H1 (cell line): Measurements from ENCODE around the gene RCAN2. TPM values are rescaled to one million over a fixed set of nuclear protein-coding genes. Genes with fewer than 3 reads are reported as not detected.

Experiments
- CTCF ChIA-PET: fragments of 300-600 bp; sonication (Branson Sonifier 250); formaldehyde crosslinking; loops from one replicate; lab custom pipeline; 2021; ENCODE audit not compliant: partially characterized antibody; lab: Charles Lee
- POLR2A ChIA-PET: fragments of 300-600 bp; sonication (Branson Sonifier 250); formaldehyde crosslinking; loops from one replicate; lab custom pipeline; 2021; ENCODE audit warnings: inconsistent platforms; ENCODE audit not compliant: partially characterized antibody; lab: Charles Lee
- DNase-seq, 2 experiments: peaks; one replicate each; pipeline versions ENCODE4 v3.0.0 to v3.0.0-alpha.2; 2010 to 2022; ENCODE audit warnings: low spot score in 2 of 2, low read depth in 1 of 2, mixed read lengths in 1 of 2
- FAIRE-seq: peaks from 2 replicates; lab custom pipeline; 2011; peaks lifted over from hg19 to GRCh38; lab: Jason Lieb, UNC
- H2AFZ ChIP-seq: 2 replicates; pipeline ENCODE4 v1.8.1; 2012; ENCODE audit warnings: low read length, inconsistent platforms
- H2AK5ac ChIP-seq: 2 replicates; pipeline ENCODE4 v1.6.1; 2013; ENCODE audit warnings: low read depth, low read length
- H2BK120ac ChIP-seq: replicated peaks from 2 replicates; pipeline ENCODE3; 2013; ENCODE audit warnings: low read depth, low read length, inconsistent platforms
- H2BK12ac ChIP-seq: 2 replicates; pipeline ENCODE4 v1.6.1; 2013; ENCODE audit warnings: low read depth, low read length
- H2BK15ac ChIP-seq: 2 replicates; pipeline ENCODE4 v1.6.1; 2013; ENCODE audit warnings: low read length
- H2BK20ac ChIP-seq: 2 replicates; pipeline ENCODE4 v1.6.1; 2013; ENCODE audit warnings: low read length
- H2BK5ac ChIP-seq: 2 replicates; pipeline ENCODE4 v1.6.1; 2013; ENCODE audit warnings: low read depth, low read length
- H3K14ac ChIP-seq: 2 replicates; pipeline ENCODE4 v1.6.1; 2013; ENCODE audit warnings: inconsistent platforms; ENCODE audit not compliant: insufficient read length
- H3K18ac ChIP-seq: 2 replicates; pipeline ENCODE4 v1.6.1; 2013; ENCODE audit warnings: low read length; ENCODE audit errors: extremely low read depth
- H3K23ac ChIP-seq: 2 replicates; pipeline ENCODE4 v1.6.1; 2013; ENCODE audit warnings: inconsistent platforms; ENCODE audit not compliant: insufficient read length
- H3K23me2 ChIP-seq: 2 replicates; pipeline ENCODE4 v1.6.1; 2013; ENCODE audit warnings: low read depth, low read length
- H3K27ac ChIP-seq: 2 replicates; pipeline ENCODE4 v1.6.1; 2011; ENCODE audit warnings: low read depth, low read length, inconsistent platforms
- H3K27me3 ChIP-seq, 4 experiments: replicated peaks in 1 of 4; 1 replicate in 1 of 4; 2 replicates in 3 of 4; pipeline versions ENCODE4 v1.6.1 to v1.8.1; 2011 to 2013; ENCODE audit warnings: low read length in 3 of 4, mild to moderate bottlenecking in 3 of 4, inconsistent platforms in 2 of 4, mixed read lengths in 2 of 4, moderate library complexity in 1 of 4; ENCODE audit not compliant: control insufficient read depth in 3 of 4, insufficient read depth in 3 of 4; ENCODE audit errors: extremely low read depth in 1 of 4
- H3K36me3 ChIP-seq, 4 experiments: 2 replicates each; pipeline versions ENCODE4 v1.6.1 to v1.8.1; 2011 to 2013; ENCODE audit warnings: mild to moderate bottlenecking in 4 of 4, low read length in 3 of 4, moderate library complexity in 2 of 4, control low read depth in 1 of 4, inconsistent platforms in 1 of 4; ENCODE audit not compliant: insufficient read depth in 4 of 4, control insufficient read depth in 2 of 4
- H3K4ac ChIP-seq: replicated peaks from 2 replicates; pipeline ENCODE3; 2013; ENCODE audit warnings: low read length, low read depth, mixed read lengths, inconsistent platforms; ENCODE audit not compliant: insufficient read length
- H3K4me1 ChIP-seq, 4 experiments: replicated peaks in 1 of 4; 1 replicate in 1 of 4; 2 replicates in 3 of 4; pipeline versions ENCODE4 v1.6.1 to v1.8.1; 2011 to 2013; ENCODE audit warnings: low read length in 3 of 4, inconsistent platforms in 2 of 4, mixed read lengths in 1 of 4; ENCODE audit not compliant: insufficient read depth in 4 of 4, control insufficient read depth in 3 of 4
- H3K4me2 ChIP-seq, 2 experiments: 2 replicates each; pipeline versions ENCODE4 v1.6.1 to v1.8.1; 2011 to 2013; ENCODE audit warnings: low read depth in 2 of 2, low read length in 2 of 2, control low read depth in 1 of 2, inconsistent platforms in 1 of 2, mild to moderate bottlenecking in 1 of 2; ENCODE audit not compliant: insufficient read depth in 1 of 2
- H3K4me3 ChIP-seq, 4 experiments: fragments of 200-600, 300-600 bp in 1 of 4; sonication (generic), shearing (Covaris generic), sonication (Bioruptor Twin) in 1 of 4; 2 replicates each; pipeline versions ENCODE4 v1.5.1 to v1.8.1; 2011 to 2016; ENCODE audit warnings: low read length in 4 of 4, low read depth in 3 of 4, control low read depth in 2 of 4, inconsistent platforms in 2 of 4, mild to moderate bottlenecking in 2 of 4, mixed read lengths in 1 of 4, moderate library complexity in 1 of 4; ENCODE audit not compliant: insufficient read depth in 2 of 4; ENCODE audit errors: extremely low read depth in 1 of 4
- H3K56ac ChIP-seq: replicated peaks from 2 replicates; pipeline ENCODE3; 2013; ENCODE audit warnings: low read depth, mild to moderate bottlenecking, mixed read lengths, low read length, inconsistent platforms; ENCODE audit not compliant: insufficient read length
- H3K79me1 ChIP-seq: 2 replicates; pipeline ENCODE4 v1.6.1; 2013; ENCODE audit warnings: low read depth, low read length, control low read depth
- H3K79me2 ChIP-seq, 2 experiments: 2 replicates each; pipeline versions ENCODE4 v1.6.1 to v1.8.1; 2012 to 2013; ENCODE audit warnings: low read length in 2 of 2, mild to moderate bottlenecking in 2 of 2, inconsistent platforms in 1 of 2; ENCODE audit not compliant: insufficient read depth in 2 of 2, control insufficient read depth in 1 of 2
- H3K9ac ChIP-seq, 4 experiments: replicated peaks in 1 of 4; 1 replicate in 1 of 4; 2 replicates in 3 of 4; pipeline versions ENCODE4 v1.6.1 to v1.8.1; 2011 to 2013; ENCODE audit warnings: low read depth in 3 of 4, low read length in 3 of 4, control low read depth in 2 of 4, mild to moderate bottlenecking in 2 of 4, moderate library complexity in 2 of 4, inconsistent platforms in 1 of 4; ENCODE audit errors: extremely low read depth in 1 of 4
- H3K9me3 ChIP-seq, 2 experiments: 2 replicates each; pipeline versions ENCODE4 v1.6.1 to v1.8.1; 2012 to 2013; ENCODE audit warnings: mild to moderate bottlenecking in 2 of 2, moderate library complexity in 2 of 2, control low read depth in 1 of 2, inconsistent platforms in 1 of 2, low read depth in 1 of 2, low read length in 1 of 2, mixed read lengths in 1 of 2; ENCODE audit not compliant: insufficient read depth in 2 of 2
- H4K20me1 ChIP-seq, 2 experiments: replicated peaks in 1 of 2; 2 replicates each; pipeline versions ENCODE3 to v1.8.1; 2011 to 2013; ENCODE audit warnings: inconsistent platforms in 2 of 2, low read length in 2 of 2, mild to moderate bottlenecking in 1 of 2; ENCODE audit not compliant: insufficient read depth in 2 of 2, control insufficient read depth in 1 of 2
- H4K5ac ChIP-seq: 2 replicates; pipeline ENCODE4 v1.6.1; 2013; ENCODE audit warnings: low read length, low read depth, mixed read lengths, inconsistent platforms; ENCODE audit not compliant: insufficient read length
- H4K8ac ChIP-seq: 2 replicates; pipeline ENCODE4 v1.8.0; 2013; ENCODE audit warnings: mild to moderate bottlenecking, moderate library complexity, low read length, inconsistent platforms; ENCODE audit not compliant: insufficient read depth; ENCODE audit errors: extremely low read depth
- H4K91ac ChIP-seq: replicated peaks from 2 replicates; pipeline ENCODE3; 2013; ENCODE audit warnings: low read length, mixed read lengths, inconsistent platforms; ENCODE audit not compliant: insufficient read length
- CHD1 ChIP-seq: IDR thresholded peaks from 2 replicates; pipeline ENCODE4 v1.6.1; 2012; ENCODE audit warnings: low read depth, low read length, improper control_type of control experiment
- CTCF ChIP-seq, 3 experiments: IDR thresholded peaks; 1 replicate in 2 of 3; 2 replicates in 1 of 3; pipeline versions ENCODE4 v1.5.1 to v1.6.1; 2011; ENCODE audit warnings: low read length in 3 of 3, mild to moderate bottlenecking in 3 of 3, inconsistent platforms in 2 of 3, low read depth in 1 of 3, moderate library complexity in 1 of 3; ENCODE audit not compliant: insufficient read depth in 1 of 3; ENCODE audit errors: control extremely low read depth in 1 of 3
- JUN ChIP-seq: IDR thresholded peaks from 2 replicates; pipeline ENCODE4 v1.6.1; 2011; ENCODE audit warnings: low read depth, mild to moderate bottlenecking, improper control_type of control experiment, low read length
- RBBP5 ChIP-seq: IDR thresholded peaks from 2 replicates; pipeline ENCODE4 v1.7.1; 2012; ENCODE audit warnings: low read depth, mild to moderate bottlenecking, inconsistent platforms, low read length, moderate library complexity, borderline replicate concordance
- RFX5 ChIP-seq: IDR thresholded peaks from 2 replicates; pipeline ENCODE4 v1.6.1; 2011; ENCODE audit warnings: low read depth, low read length, improper control_type of control experiment, borderline replicate concordance
- SP4 ChIP-seq: IDR thresholded peaks from 2 replicates; pipeline ENCODE4 v1.6.1; 2012; ENCODE audit warnings: low read length, inconsistent platforms
- TAF1 ChIP-seq: IDR thresholded peaks from 2 replicates; pipeline ENCODE4 v1.6.1; 2011; ENCODE audit warnings: mild to moderate bottlenecking, low read depth, low read length
- ZNF274 ChIP-seq: IDR thresholded peaks from 2 replicates; pipeline ENCODE4 v1.7.0; 2012; ENCODE audit warnings: low read length, borderline replicate concordance; ENCODE audit errors: extremely low read depth
- WGBS, 2 experiments: shearing (Covaris generic) in 1 of 2; methylation state at CpG; one replicate each; pipeline versions ENCODE4 v1.1.6 to v1.1.7; 2013 to 2015; ENCODE audit warnings: low lambda C conversion rate in 2 of 2, mixed read lengths in 2 of 2, inconsistent platforms in 1 of 2, low coverage in 1 of 2, missing lambda C conversion rate in 1 of 2; ENCODE audit not compliant: insufficient replicate concordance in 2 of 2, insufficient coverage in 1 of 2, insufficient read length in 1 of 2; ENCODE audit errors: extremely low coverage in 1 of 2, missing lambda C conversion rate in 1 of 2; 5-methylcytosine and 5-hydroxymethylcytosine counted together
- polyA plus RNA-seq, 7 experiments: library from polyadenylated mRNA; depleted of rRNA in 3 of 7; stranded (reverse) in 5 of 7; unstranded in 2 of 7; fragments of >200 nt in 5 of 7; fragments of 200-250 nt in 2 of 7; gene quantifications; 1 replicate in 5 of 7; 2 replicates in 1 of 7; 4 replicates in 1 of 7; pipeline versions ENCODE4 v1.2.1 to v1.2.3, GENCODE V29; 2011 to 2013; ENCODE audit warnings: missing spikeins in 2 of 7, mixed read lengths in 2 of 7
- total RNA-seq: library from RNA; stranded (reverse); fragmentation: NEBNext Ultra II Directional; extraction: Animal tissue kit (Norgen Biotek cat#: 25700); gene quantifications from 2 replicates; pipeline ENCODE4 v1.2.1, GENCODE V29; 2021

The RCAN2 gene
- total and polyA plus RNA-seq, 2 of the 8 experiments (the other 6 are each of a cell fraction or from before 2014, with no cell fraction given) = 5.0 to 8.5 TPM

DNA sequence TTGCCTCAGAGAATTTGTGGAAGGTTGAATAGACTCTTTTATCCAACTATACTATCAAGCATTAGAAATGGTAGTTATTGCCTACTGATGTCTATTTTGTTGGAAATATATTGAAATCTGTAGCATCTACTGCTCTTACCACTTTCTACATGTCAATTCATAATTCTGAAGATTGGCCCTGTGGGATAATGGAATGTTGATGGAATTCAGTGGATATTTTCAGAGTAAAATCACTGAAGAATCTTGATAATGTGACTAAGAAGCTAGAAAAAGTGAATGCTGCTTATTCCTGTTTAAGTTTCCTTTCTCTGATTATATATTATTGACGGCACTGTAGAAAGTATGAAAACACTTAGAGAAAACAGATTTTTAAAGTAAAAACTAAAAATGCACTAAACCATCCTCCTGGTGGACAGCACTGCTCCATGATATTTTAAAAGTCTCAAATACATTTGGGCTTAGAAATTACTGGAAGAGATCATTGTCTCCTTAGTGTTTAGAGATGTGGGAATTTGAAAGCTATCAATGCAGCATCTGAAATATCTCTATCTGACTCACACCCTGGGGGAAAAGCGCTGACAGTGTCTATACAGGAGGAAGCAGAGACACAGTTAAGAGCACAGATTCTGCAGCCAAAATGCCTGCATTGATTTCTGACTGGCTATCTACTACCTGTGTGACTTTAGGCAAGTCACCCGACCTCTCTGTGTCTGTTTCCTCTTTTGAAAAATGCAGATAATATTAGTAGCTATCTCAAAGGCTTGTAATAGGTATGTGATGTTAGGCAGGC is 37.9 kb upstream of the RCAN2 start:
- no peak overlapping the region for H3K14ac ChIP-seq
- H4K91ac ChIP-seq = no peak overlapping the region
- H3K4me2 ChIP-seq = no peak overlapping the region
- H3K79me2 ChIP-seq = no peaks in the 10 kb centered on the region
- no peaks in the 10 kb centered on the region for H3K23me2 ChIP-seq
- H3K4me3 ChIP-seq = no peak overlapping the region
- WGBS, 2 experiments = 86% methylated on average over 3 of the region's 3 CpGs; no CpG with 5 or more reads in 1 of the 2 experiments
- H3K36me3 ChIP-seq = no peaks in the 10 kb centered on the region
- H3K79me1 ChIP-seq = no peaks in the 10 kb centered on the region
- DNase-seq (no peak), FAIRE-seq (no peak)
- no peak overlapping the region for H2AFZ ChIP-seq
- H3K4me1 ChIP-seq = peaks cover 0 to 6% (median 0%) of the 10 kb centered on the region in 4 experiments; a peak in 1 of 7 replicates
- H3K9ac ChIP-seq = no peak overlapping the region
- no peaks in the 10 kb centered on the region for H4K20me1 ChIP-seq
- CTCF ChIA-PET = interaction anchor here (1.5 kb wide), 1 partner anchor 10 kb away, joined by 3 read pairs; no protein-coding TSS in a partner anchor
- H3K27ac ChIP-seq = no peak overlapping the region
- no peak overlapping the region for H2BK120ac ChIP-seq
- H3K18ac ChIP-seq = no peak overlapping the region
- no peak overlapping the region for H2BK15ac ChIP-seq
- no peak overlapping the region for H3K23ac ChIP-seq
- H2AK5ac ChIP-seq = no peak overlapping the region
- no peak overlapping the region for H4K8ac ChIP-seq
- H3K27me3 ChIP-seq = no peaks in the 10 kb centered on the region
- H3K9me3 ChIP-seq = no peaks in the 10 kb centered on the region
- H4K5ac ChIP-seq = no peak overlapping the region
- H2BK20ac ChIP-seq = no peak overlapping the region
- H3K4ac ChIP-seq = no peak overlapping the region
- no peak overlapping the region for H3K56ac ChIP-seq
- H2BK5ac ChIP-seq = no peak overlapping the region
- POLR2A ChIA-PET = no interaction called here
- H2BK12ac ChIP-seq = no peak overlapping the region
- TF ChIP-seq SP4 (no peak), RBBP5 (no peak), RFX5 (no peak), CTCF (IDR thresholded peaks at IDR 0.05; ENCODE audit: control extremely low read depth in 1 of 3, insufficient read depth in 1 of 3, low read depth in 1 of 3, low read length in 3 of 3) (no peak), TAF1 (no peak), ZNF274 (no peak), JUN (no peak), CHD1 (no peak)
